GM18907 (cell line): Measurements from ENCODE around the gene PBX1.

ENCODE experiments used
- ATAC-seq: cut with Tn5 transposase; IDR thresholded peaks from one replicate; pipeline ENCODE4 v1.9.1; 2021; ENCODE audit warnings: mild to moderate bottlenecking, moderate library complexity; ENCODE audit not compliant: unreplicated experiment

Gene PBX1

DNA sequence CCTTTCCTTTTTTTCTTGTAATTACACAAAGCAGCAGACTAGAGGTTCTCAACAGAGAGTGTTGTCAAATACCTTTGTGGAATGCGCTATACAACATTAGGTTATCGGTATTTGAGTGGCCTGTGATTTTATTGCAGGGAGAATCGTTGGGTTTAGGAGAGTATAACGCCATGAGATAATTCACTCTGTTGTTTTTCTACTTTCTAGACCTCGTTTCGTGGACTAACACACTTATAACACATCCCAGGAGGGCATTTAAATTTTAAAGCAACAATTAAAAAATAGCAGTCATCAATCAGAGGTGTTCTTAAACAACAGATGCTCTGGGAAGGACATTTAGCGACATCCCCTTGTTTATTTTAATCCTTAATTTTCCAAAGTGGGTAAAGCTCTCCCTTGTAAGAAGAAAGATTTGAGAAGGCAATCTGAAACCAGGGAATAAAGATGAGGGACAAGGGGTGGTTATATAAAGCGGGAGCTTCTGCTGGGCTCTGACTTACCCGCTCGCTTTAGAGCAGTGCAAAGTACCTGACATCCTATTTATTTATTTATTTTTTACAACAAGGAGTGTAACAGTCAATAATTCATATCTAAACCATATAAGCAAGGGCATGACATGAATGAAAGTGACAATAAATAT is 4.9 kb downstream of the PBX1 start:
- ATAC-seq: no peak

DNA sequence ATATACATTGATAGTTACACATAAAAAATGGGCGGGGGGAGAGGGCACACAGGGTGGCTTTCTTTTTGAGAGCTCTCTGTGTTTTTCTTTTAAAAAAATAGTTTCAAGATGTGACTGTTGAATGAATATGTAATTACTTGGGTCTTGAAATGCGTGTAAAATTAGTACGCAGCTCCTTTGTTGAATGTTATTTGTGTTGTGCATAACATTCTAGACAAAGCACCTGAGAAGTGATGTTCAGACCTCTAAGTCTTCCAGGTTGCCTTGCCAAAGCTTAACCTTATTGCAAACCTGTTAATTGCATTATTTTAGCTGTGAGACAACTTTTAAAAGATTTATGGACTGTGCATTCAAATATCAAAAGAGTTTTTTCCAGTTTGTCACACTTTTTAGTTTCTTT is 5.4 kb downstream of the PBX1 start:
- no peak for ATAC-seq

DNA sequence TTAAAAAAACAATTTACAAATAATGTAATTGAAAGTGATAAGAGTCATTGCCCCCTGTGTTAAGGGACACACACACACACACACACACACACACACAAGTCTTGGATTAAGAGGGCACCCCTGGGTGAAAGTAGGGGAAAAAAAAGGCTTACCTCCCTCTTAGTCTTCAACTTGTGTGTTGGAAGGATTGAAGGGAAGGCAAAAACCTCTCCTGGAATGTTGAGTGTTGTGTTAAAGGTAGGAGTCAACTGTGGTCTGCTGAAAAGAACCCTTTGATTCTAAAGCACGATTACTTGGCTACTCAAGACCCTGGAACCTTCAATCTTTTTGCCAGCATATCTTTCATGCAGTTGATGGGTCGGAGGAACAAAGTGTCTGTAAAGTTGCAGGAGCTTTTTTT is 6.4 kb downstream of the PBX1 start:
- ATAC-seq: no peak

DNA sequence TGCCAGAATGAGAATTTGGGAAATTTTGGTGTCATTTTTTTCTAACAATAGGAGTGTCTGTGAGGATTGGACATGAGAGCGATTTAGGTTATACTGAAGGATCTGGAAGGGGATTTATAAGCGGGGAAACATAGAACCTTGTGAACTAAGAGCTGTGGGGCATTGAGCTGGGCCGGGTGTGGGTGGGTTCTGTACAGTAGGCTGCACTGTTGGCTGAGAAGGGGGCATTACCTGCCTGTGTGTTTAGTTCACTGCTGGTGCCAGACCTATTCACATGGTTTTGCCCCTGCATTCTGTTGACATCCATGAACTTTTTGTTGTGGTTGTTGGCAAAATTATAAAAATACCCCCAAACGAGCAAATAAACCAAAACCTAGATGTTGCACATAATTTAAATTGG is 8.8 kb downstream of the PBX1 start:
- no peak for ATAC-seq

DNA sequence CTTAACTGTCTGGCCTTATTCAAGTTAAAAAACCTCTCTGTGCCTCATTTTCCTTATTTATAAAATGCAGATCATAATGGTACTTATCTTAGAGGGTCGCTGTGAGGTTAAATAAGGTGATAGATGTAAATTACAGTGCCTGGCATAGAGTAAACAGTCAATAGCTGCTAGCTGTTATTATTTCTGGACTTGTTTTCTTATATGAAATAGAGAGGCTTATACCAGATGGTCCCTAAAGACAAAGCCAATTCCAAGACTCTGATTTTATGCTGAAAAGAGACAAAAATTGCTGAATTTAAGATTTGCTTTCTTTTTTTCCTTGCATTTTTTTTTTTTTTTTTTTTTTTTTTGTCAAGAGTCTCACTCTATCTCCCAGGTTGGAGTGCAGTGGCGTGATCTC is 10.3 kb downstream of the PBX1 start:
- ATAC-seq: no peak

DNA sequence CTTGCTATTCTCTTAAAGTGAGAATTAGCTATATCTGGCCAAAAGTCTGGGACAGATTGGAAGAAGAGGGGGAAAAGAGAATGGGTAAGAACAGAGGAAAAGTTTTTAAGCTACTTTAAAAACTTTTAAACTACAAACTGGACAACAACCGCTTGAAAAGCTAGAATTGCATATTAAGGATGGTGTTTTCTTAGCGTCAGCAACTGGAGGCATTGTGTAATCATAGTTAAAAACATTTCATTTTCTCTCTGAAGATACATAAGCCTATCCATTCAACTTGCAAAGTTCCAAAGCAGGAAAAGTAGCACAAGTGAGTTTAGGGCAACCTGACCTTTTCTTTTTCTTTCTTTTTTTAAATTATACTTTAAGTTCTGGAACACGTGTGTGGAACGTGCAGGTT is 10.9 kb downstream of the PBX1 start:
- ATAC-seq: no peak

DNA sequence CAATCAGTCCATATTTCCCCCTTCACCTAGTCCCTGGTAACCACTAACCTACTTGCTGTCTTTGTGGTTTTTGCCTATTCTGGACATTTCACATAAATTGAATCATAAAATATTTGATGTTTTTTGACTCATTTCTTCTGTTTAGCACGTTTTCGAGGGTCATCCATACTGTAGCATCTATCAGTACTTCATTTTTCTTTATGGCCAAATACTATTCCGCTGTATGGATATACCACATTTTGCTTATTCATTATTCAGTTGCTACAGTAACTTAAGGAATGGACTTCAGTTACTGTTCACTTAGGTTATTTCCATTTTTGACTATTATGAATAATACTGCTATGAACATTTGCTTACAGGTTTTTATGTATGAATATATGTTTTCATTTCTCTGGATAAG is 12.3 kb downstream of the PBX1 start:
- no peak for ATAC-seq

DNA sequence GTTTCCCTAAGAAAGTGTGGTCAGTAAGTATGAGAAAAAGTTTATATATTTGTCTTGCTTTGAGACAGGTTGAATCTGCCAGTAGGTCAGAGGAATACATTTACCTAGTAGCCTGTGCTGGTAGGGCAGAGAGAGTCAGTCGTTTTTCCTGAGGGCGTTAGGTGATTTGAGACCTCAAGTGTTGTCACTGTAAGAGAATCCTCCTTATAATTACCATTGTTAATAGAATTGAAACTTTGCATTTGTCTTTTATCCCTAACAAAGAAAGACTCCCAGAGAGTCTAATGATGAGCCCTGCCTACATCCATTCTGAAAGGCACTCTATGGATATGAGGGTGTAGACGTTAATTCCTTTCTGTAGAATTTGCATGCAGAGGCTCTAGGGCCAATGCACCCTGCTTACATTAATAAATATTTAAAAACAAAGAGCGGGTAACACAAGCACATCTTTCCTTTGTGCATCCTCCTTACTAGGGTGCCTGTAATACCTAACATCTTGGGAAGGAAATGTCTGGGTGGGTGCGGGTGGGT is 16.4 kb downstream of the PBX1 start:
- no peak for ATAC-seq

DNA sequence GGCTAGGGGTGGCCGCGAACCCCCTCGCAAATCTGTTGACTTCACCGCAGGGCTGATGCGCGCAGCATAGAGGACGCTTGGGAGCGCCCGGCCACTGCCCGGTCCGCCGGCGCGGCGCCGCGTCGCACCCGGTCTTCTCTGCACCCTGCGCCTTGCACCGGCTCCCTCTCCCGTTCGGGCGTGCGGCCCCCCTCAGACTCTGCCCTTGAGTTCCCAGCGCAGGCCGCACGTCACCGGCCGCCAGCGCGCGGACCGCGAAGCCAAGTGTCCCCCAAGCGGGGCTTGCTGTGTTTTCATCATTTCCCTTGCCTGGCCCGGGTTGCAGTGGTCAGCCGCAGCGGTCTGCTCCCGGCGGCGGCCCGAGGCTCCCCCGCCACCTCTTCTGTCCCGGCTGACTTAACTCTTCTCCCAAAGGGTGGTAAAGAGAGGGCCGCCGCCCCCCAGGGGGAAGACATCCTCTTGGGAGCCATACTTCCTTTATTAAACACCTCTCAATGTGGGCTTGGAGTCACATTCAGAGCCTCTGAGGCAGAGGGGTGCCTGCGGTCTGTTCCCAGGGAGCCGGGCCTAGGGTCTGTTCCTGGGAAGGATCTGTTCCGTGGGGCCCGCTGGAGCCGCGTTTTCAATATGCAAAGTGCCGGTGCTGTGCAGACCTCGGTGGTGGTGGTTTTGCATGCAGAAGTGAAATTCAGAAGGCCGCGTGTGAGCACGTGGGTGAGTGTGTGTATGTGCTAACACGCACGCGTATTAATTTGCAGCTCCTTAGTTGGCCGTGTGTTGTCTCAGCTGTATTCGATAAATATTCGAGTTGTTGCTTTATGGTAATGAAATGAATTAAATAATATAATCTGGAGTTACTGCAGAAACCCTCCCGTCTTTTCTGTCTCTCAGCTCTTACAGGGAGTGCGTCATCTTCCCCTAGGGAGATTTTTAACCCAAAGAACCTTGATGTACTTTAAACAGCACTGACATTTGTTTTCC is 17.6 kb downstream of the PBX1 start:
- ATAC-seq: no peak

DNA sequence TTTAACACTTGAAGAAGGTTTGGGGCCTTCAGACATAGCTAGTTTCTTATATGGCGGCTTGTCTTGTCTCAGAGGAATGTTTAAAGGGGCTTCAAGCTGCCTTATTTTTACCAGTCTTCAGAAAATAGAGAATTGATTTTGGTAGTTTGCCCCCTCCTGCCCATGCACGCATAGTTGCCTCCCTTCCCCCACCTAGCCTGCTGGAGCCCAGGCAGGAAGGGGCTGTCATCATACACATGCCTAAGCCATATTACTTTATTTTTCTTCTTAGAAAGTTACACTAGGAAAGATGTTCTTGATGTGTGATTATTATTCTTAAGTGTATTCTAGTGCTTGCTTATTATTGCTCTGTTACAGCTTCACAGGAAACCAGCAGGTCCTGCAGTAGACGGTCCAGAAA is 18.3 kb downstream of the PBX1 start:
- ATAC-seq: no peak

DNA sequence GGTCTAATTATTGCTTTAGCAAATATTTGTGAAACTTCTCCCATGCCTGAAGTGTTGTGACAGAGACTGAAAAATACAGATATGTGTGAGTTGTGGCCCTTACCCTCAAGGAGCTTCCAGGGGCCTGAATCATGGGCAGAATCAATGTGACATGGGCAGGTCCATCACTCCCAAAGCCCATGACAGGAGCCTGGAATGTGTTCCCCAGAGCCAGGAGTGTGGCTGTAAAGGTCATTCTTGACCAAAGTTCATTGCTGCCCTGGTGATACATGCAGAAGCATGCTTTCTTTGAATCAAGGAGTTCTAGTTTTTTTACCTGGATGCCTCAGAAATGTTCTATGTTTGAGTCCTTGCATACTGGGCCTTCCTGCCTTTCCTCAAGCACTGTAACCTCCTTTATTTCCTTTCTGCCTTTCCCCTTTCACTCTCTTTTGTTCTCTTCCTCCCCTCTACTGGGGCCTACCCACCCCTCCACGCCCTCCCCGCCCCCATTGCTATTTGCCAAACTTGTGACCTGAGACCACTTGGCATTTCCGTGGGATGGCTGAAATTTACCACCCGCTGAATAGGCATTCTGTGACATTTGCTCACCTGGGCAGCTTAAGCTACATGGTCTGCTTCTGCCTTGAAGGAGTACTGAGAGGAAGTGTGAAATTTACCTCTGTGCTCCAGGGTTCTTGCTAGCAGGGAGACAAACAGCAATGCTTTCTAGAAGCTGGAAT is 19.7 kb downstream of the PBX1 start:
- no peak for ATAC-seq

DNA sequence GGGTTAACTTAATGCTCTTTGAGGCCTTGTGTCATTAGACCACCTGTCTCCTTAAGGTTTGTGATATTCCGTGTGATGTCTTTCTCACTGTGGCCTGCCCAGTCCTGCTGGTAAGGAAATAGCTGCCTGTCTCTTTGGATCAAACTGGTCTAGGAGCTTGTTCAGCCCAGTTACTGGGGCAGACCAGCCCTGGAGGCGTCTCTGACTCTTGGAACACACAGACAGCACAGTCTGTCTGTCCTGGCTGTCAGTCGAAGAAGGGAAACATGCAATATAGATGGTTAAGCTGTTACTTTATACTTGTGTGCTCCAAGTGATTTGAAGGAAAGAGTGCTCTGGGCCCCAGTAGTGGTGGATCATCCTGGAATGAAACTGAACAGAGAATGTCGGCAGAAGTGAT is 20.4 kb downstream of the PBX1 start:
- no peak for ATAC-seq

DNA sequence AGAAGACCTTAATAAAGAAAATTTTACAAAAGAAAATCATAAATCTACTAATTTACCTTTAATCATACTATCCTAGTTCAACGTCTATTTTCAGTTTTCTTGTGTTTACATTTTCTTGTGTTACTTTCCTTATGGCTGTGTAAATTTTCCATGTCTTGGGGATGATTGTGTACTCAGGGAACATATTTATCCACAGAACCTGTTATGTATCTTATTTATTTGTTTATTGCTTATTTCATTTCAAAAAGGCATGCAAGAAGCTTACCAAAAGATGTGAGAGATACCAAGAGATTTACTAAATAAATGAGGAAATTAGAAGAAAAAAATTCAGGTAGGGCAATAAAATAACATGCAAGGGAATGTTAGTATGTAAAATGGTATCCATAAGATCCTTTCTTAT is 22.8 kb downstream of the PBX1 start:
- no peak for ATAC-seq

DNA sequence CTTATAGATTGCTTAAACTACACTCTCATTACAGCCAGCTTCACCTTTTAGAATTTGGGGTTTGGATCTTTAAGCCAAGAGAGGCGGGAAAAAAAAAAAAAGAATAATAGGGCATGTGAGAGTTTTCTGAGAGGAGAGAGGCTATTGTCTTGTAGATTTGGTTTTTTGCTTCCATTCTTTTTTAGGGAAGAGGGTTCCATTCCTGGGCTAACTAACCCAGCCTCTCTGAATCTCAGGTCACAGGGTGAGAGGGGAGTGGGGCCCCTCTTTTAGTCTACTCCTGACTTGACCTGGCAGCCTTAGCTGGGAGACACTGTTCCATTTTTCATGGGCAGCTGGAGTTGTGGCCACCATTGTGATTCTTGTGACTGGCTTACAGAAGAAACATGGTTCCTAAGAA is 24.2 kb downstream of the PBX1 start:
- ATAC-seq: no peak

DNA sequence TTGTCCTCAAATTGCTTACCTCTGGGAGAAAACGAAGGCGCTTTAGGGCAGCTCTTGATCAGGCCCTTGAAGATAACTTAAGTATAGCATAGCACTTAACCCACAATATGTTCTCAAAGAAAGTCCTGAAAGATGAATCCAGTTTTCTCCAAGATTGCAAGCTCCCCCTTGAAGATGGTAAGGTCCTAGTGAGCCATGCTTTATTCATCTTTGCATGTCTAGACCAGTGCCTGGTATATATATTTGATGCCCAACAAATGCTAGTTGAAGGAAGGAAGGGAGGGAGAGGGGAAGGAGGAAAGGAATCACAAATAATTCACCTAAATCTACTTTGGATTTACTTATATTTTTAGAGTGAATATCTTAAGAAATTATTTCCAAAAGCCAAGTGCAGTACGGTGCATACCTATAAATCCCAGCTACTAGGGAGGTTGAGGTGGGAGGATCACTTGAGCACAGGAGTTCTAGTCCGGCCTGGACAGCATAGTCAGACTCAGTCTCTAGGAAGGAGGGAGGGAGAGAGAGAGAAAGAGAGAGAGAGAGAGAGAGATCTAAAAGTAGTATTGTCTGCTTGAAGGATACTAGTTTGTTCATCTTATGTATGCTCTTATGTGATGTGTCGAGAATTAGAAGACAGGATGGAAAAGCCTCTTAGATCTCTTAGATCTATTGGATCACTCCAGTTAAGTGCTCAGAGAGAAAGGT is 25.0 kb downstream of the PBX1 start:
- ATAC-seq: no peak

DNA sequence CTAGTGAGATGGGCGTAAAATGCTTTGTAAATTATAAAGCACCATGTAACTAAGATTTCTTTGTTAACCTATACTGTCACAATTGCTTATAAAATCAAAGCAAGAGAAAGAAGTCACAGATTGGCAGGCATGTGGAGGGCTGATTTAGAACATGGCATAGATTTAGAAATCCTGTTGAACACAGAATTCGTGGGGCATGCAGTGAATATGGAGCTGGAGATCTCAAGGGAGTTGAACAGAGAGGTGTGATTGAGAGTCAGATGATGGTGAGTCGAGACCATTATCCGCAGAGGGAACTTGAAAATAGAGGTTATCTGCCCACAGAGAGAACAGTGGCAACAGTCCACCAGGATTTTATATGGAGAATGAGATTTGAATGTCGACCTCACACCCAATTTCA is 27.6 kb downstream of the PBX1 start:
- ATAC-seq: no peak

DNA sequence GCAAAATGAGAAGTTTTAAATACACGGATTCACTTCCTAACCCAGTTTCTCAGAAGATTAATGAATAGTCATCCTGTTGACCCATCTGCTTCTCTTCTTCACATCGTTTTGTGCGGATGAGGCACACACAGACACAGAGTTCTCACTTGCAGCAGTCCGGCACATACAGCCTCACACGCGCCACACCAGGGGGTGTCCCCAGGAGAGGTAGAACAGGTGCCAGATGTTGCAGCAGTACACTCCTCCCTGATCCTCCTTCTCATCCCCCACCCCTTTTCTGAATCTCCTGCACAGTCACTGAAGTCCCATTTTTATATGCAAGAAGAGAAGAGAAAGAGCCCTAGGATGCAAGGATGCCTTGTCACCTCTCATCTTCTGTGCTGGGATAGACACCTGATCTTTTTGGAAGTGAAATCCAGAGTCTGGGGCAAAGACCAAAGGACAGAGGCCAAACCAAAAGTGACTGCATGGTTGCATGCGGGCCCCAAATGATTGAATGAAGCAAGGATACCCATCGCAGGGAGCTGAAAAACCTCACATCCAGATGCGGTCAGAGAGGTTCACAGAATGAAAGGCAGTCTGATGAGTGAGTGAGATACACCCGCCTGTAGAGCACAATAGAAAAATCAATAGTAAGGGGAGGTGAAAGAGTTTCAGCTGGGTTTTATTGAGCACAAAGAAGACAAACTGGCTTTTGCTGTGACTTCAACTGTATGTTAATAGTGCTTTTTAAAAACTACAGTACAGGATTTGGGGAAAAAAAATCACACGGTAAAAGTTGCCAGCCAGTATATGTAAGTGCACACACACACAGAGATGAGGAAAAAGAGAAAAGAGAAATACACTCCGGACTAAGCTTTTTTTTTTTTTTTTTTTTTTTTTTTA is 28.9 kb downstream of the PBX1 start:
- ATAC-seq: no peak

DNA sequence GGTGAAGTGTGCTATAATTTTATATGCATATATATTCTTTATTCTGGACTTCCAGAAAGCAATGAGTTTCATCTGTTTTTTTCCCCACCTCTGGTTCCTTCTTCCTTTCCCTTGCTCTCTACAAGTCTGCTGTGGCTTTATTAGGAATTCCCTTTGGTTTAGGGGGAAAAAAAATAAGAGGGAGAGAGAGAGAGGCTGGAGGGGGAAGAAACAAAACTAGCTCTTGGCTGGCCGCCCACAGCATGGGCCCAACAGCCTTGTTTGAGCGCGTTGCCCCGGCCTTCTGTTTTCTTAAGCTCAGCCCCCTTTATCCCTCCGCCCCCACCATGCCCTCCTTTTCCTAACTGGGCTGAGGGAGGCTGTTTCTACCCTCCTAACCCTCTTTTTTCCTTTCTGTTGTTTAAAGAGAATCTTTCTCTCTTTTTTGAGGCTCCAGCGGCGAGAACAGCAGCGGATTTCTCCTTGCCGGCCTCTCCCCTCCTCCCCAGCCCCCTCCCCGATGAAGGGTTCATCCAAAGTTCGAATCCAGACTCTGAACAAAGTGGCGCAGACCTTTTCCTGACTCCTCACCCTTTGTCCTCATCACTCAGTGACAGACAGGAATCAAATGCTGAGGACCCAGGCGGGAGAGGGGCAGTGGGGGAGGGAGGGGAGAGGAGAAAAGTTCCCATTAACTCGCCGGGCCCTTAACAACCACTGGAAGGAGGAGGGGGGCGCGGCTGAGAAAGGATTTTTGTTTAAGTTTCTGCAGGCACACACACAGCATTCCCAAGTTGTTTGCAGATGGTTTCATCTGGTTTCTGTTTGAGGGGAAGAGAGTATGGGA is 29.7 kb downstream of the PBX1 start:
- no peak for ATAC-seq

DNA sequence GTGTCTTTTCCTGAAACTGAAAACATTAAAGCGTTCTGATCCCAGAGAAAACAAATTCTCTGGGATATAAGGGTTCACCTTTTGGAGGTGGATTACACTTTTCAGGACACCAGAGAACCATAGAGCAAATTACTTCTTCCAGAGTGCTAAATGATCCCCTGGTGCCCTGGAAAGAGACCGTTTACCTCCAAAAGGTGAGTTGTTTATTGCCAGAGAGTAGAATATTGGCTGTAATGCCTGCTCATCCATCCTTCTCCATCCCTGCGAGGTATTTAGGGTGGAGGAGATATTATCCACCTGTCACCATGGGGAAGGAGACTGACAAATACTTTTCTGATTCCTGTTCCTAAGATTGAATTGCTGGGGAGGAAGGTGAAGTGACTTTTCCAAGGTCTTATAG is 30.4 kb downstream of the PBX1 start:
- no peak for ATAC-seq
